Small intestine (tissue), 7 donors: Measurements from ENCODE around the gene OTOS. TPM values are rescaled to one million over a fixed set of nuclear protein-coding genes. Genes with fewer than 3 reads are reported as not detected.

Experiments used
- DNase-seq, 2 donors: peaks; one replicate each; pipeline versions ENCODE4 v3.0.0 to v3.0.0-alpha.2; 2013
- FAIRE-seq: peaks from 2 replicates; lab custom pipeline; 2012; peaks lifted over from hg19 to GRCh38; lab: Jason Lieb, UNC
- H3K27ac ChIP-seq, 3 donors: one replicate each; pipeline ENCODE4 v1.5.1; 2013; ENCODE audit warnings: low read length in 2 of 3, mild to moderate bottlenecking in 2 of 3, control low read depth in 1 of 3, inconsistent platforms in 1 of 3, low read depth in 1 of 3, moderate library complexity in 1 of 3
- H3K27me3 ChIP-seq, 3 donors: one replicate each; pipeline ENCODE4 v1.6.1; 2013; ENCODE audit warnings: low read length in 3 of 3, inconsistent platforms in 1 of 3; ENCODE audit not compliant: control insufficient read depth in 3 of 3, insufficient read depth in 3 of 3
- H3K36me3 ChIP-seq, 3 donors: one replicate each; pipeline ENCODE4 v1.6.1; 2013; ENCODE audit warnings: low read length in 3 of 3, inconsistent platforms in 1 of 3, low read depth in 1 of 3, mild to moderate bottlenecking in 1 of 3, moderate library complexity in 1 of 3; ENCODE audit not compliant: control insufficient read depth in 3 of 3, insufficient read depth in 2 of 3
- H3K4me1 ChIP-seq, 3 donors: one replicate each; pipeline ENCODE4 v1.6.1; 2013; ENCODE audit warnings: low read length in 2 of 3, inconsistent platforms in 1 of 3, low read depth in 1 of 3, mild to moderate bottlenecking in 1 of 3, moderate library complexity in 1 of 3; ENCODE audit not compliant: control insufficient read depth in 3 of 3, insufficient read depth in 2 of 3
- H3K4me3 ChIP-seq, 3 donors: one replicate each; pipeline ENCODE4 v1.5.1; 2013; ENCODE audit warnings: low read length in 3 of 3, control low read depth in 1 of 3, inconsistent platforms in 1 of 3, low read depth in 1 of 3, mild to moderate bottlenecking in 1 of 3, moderate library complexity in 1 of 3
- H3K9me3 ChIP-seq, 2 donors: one replicate each; pipeline ENCODE4 v1.6.1; 2013; ENCODE audit warnings: low read depth in 1 of 2, low read length in 1 of 2; ENCODE audit not compliant: control insufficient read depth in 2 of 2, insufficient read depth in 1 of 2
- WGBS, 3 donors: extraction: QIAGEN DNeasy Blood & Tissue Kit; methylation state at CpG; one replicate each; pipeline ENCODE4 v1.1.7; 2013; 5-methylcytosine and 5-hydroxymethylcytosine counted together
- polyA plus RNA-seq, 4 donors: library from polyadenylated mRNA; stranded (reverse) in 3 of 4; unstranded in 1 of 4; fragments of 200-250 nt in 3 of 4; fragments of 120-200 nt in 1 of 4; gene quantifications; one replicate each; pipeline versions ENCODE4 v1.2.1 to v1.2.3, GENCODE V29; 2013
- donor health status: healthy with polysubstance abuse.
- donor health status: control.
- donor health status: control.
- donor health status: Bipolar disorder and iron deficiency.
- donor health status: healthy.

OTOS gene
- polyA plus RNA-seq, 4 donors, result not detected

DNA sequence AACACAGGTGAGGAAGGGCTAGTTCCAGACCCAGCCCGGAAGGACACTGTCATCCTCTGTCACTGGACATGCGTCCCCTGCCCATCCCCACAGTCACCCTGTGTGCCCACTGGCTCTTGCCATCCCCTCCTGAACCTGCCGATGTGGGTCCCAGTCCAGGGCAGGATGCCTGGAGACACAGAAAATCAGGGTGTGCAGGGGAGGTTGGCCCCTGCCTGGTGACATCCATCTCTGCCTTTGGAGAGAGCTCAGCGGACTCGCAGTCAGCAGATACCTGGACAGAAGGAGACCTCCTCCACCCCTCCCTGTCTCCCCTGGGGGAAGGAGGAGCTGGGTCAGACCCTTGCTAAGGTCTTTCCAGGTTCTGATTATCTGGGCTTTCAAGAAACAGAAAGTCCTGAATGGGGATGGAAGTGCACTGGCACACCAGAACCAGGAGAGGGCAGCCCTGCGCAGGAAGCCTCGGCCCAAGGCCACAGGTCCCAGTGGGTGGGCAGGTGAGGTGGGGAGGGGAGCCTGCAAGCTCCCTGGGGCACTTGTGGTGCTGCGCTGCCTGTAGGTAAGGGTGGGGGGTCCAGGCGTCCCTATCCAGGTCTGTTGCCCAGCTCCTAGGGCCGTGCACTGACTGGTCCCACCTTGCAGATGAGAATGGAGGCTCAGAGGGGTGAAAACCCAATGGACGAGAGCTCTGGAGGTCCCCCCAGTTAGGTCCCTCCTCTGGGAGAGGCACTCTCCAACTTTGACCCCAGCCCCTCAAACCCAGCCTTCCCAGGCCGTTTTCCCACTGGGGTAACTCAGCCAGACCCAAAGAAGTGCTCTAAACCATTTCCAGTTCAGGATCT is 9.7 kb upstream of the OTOS start:
- Histone ChIP-seq H3K36me3 (no peaks in the 10 kb centered on the region), H3K9me3 (no peaks in the 10 kb centered on the region), H3K4me1 (no peaks in the 10 kb centered on the region), H3K4me3 (no peak overlapping the region), H3K27me3 (peaks cover 0 to 3% (median 2%) of the 10 kb centered on the region in 3 donors), H3K27ac (no peak overlapping the region)
- FAIRE-seq (no peak), DNase-seq (peak; percentile 6 to 13)
- 30 to 33% (median 31%) methylated on average over 12 of the region's 12 CpGs for WGBS, 3 donors

DNA sequence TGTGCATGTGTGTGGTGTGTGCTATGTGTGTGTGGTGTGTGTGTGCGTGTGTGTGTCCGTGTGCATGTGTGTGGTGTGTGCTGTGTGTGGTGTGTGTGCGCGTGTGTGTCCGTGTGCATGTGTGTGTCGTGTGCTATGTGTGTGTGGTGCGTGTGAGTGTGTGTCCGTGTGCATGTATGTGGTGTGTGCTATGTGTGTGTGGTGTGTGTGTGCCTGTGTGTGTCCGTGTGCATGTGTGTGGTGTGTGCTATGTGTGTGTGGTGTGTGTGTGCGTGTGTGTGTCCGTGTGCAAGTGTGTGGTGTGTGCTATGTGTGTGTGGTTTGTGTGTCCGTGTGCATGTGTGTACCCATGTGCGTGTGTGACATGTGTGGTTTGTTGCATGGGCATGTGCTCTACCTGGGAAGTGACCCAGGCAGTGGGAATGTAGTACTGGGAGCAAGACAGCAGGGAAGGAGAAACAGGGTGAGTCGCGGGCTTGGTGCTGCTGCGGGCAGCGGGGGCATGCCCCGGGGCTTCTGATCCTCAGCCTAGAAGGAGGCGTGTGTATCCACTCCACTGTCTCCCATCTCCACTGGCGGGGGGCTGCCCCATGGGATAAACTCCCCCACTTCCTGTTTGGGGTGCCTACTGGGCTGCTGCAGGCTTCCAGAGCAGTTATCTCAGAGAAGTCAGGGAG is 7.6 kb upstream of the OTOS start:
- Histone ChIP-seq H3K27ac (no peak overlapping the region), H3K36me3 (no peaks in the 10 kb centered on the region), H3K4me3 (no peak overlapping the region), H3K4me1 (peaks cover 0 to 2% (median 0%) of the 10 kb centered on the region in 3 donors), H3K27me3 (peaks cover 0 to 5% (median 3%) of the 10 kb centered on the region in 3 donors), H3K9me3 (no peaks in the 10 kb centered on the region)
- FAIRE-seq, result no peak
- DNase-seq, result no peak
- WGBS, 3 donors, result 85 to 88% (median 86%) methylated on average over 18 to 20 of the region's 20 CpGs

DNA sequence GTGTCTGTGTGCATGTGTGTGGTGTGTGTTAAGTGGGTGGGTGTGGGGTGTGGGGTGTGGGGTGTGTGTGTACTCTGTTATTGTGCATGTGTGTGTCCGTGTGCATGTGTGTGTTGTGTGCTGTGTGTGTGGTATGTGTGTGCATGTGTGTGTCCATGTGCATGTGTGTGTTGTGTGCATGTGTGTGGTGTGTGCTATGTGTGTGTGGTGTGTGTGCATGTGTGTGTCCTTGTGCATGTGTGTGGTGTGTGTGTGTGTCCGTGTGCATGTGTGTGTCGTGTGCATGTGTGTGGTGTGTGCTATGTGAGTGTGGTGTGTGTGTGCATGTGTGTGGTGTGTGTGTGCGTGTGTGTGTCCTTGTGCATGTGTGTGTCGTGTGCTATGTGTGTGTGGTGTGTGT is 6.9 kb upstream of the OTOS start:
- H3K4me1 ChIP-seq, result peaks cover 0 to 2% (median 0%) of the 10 kb centered on the region in 3 donors
- DNase-seq (no peak), FAIRE-seq (no peak)
- no peak overlapping the region for H3K4me3 ChIP-seq
- no peaks in the 10 kb centered on the region for H3K9me3 ChIP-seq
- H3K36me3 ChIP-seq, result no peaks in the 10 kb centered on the region
- 83 to 88% (median 83%) methylated on average over 5 of the region's 5 CpGs for WGBS, 3 donors
- peaks cover 0 to 5% (median 2%) of the 10 kb centered on the region in 3 donors for H3K27me3 ChIP-seq
- no peak overlapping the region for H3K27ac ChIP-seq

DNA sequence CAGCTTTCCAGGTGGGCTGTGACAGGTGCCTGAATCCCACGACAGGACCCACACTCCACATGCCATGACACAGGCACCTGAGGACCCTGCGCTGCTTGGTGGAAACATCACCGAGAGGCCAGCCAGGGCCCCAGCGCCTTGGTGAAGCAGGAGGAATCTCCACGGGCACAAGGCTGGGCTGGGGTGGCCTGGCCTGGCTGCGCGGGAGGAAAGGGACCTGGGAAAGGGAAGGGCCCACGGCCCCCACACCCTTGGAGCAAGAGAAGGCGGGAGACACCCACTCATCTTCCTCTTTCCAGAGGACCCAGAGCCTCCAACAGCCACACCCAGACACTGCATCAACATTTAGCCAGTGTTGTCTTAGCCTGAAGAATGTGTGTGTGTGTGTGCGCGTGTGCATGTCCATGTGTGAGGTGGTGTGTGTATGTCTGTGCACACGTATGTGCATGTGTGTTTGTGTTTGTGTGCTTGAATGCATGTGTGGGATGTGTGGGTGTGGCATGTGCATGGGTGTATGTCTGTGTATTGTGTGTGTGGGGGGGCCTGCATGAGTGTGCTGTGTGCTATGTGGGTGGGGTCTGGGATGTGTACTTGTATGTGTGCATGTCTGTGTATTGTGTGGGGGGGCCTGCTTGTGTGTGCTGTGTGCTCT is 6.3 kb upstream of the OTOS start:
- FAIRE-seq (no peak), DNase-seq (no peak)
- Histone ChIP-seq H3K27me3 (peaks cover 0 to 5% (median 3%) of the 10 kb centered on the region in 3 donors), H3K4me3 (no peak overlapping the region), H3K4me1 (peaks cover 0 to 2% (median 0%) of the 10 kb centered on the region in 3 donors), H3K36me3 (no peaks in the 10 kb centered on the region), H3K27ac (no peak overlapping the region), H3K9me3 (no peaks in the 10 kb centered on the region)
- WGBS, 3 donors, result 74 to 80% (median 75%) methylated on average over 10 to 12 of the region's 12 CpGs

DNA sequence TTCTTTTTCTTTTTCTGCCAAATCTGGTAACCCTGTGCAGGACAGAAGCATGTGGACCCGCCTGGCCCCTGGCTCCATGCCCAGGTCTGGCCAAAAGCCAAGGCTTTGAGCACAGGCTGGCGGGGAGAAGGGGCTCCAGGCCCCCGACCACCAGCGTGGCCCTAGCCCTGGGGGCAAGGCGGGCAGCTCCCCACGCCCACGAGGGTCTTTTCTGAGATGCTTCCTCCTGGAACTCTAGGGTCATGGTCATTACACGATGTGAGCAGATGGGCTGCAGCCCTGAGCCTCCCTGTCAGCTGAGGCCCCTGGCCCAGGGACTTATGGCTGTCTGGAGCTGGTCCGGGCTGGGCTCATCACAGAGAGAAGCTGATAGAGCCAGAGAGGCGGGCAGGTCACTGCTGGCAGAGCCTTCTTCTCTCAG is 5.7 kb upstream of the OTOS start:
- 36 to 42% (median 39%) methylated on average over 10 of the region's 10 CpGs for WGBS, 3 donors
- DNase-seq, result no peak
- Histone ChIP-seq H3K4me1 (peaks cover 0 to 2% (median 0%) of the 10 kb centered on the region in 3 donors), H3K4me3 (no peak overlapping the region), H3K9me3 (no peaks in the 10 kb centered on the region), H3K27me3 (peaks cover 0 to 4% (median 4%) of the 10 kb centered on the region in 3 donors), H3K36me3 (no peaks in the 10 kb centered on the region), H3K27ac (no peak overlapping the region)
- FAIRE-seq, result no peak

DNA sequence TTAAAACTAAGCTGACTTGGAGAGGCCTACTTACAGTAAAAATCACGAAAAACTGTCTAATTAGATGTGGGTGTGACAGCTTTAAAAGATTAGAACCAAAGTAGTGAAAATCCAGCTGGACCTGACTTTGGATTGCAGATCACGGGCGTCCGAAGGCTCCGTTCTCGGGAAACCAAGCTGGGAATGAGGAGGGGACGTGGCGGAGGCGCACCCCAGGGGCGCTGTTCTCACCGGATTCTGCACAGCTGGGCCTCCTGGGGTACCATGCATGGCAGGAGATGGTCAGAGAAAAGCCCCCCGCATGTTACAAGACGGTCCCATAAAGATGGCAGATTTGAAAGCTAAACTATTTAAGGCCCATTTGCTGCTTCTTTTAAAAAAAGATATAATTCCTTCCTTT is 5.0 kb upstream of the OTOS start:
- peaks cover 0 to 2% (median 0%) of the 10 kb centered on the region in 3 donors for H3K4me1 ChIP-seq
- no peak overlapping the region for H3K4me3 ChIP-seq
- FAIRE-seq (no peak), DNase-seq (no peak)
- no peak overlapping the region for H3K27ac ChIP-seq
- H3K27me3 ChIP-seq, result peaks cover 0 to 8% (median 3%) of the 10 kb centered on the region in 3 donors
- no peaks in the 10 kb centered on the region for H3K36me3 ChIP-seq
- WGBS, 3 donors, result 59 to 68% (median 64%) methylated on average over 13 of the region's 13 CpGs
- no peaks in the 10 kb centered on the region for H3K9me3 ChIP-seq

DNA sequence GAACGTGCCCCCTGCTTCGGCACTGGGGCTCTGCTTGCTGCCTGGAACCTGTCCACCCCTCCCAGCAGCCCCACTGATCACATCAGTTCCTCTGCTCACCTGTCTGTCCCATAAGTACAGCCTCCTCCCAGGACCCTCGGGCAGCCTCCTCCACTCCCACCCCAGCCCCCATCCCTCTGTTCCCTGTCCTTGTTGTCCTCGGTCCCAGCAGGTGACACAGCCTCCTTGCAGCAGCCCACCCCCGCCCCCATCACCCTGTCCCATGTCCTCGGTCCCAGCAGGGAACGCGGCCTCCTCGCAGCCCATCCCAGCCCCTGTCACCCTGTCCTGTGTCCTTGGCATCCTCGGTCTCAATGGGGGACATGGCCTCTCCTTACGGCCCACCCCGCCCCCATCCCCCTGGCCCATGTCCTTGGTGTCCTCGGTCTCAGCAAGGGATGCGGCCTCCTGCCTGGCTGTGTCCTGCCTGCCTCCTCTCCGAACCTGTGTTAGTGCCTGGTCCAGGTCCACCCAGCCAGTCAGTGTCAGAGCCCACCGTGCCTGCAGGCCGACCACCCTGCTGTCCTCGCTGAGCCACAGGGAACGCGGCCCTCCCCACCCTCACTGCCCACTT is 4.3 kb upstream of the OTOS start:
- no peak for DNase-seq
- H3K4me3 ChIP-seq, result no peak overlapping the region
- FAIRE-seq, result no peak
- peaks cover 0 to 2% (median 0%) of the 10 kb centered on the region in 3 donors for H3K4me1 ChIP-seq
- 72 to 79% (median 78%) methylated on average over 20 of the region's 20 CpGs for WGBS, 3 donors
- H3K36me3 ChIP-seq, result no peaks in the 10 kb centered on the region
- no peaks in the 10 kb centered on the region for H3K9me3 ChIP-seq
- peaks cover 0 to 8% (median 3%) of the 10 kb centered on the region in 3 donors for H3K27me3 ChIP-seq
- no peak overlapping the region for H3K27ac ChIP-seq
